NCI-H146 (cell line): ENCODE data around the gene CDC45.
"Not testable (repeated sequence)": the region's sequence is repeated elsewhere in the genome, so short reads cannot be mapped to it uniquely, and the experiment has no call there.

Source experiments
- DNase-seq: peaks from one replicate; lab custom pipeline; 2025; lab: John Stamatoyannopoulos, UW

CDC45 gene

GRCh38 chr22:19530751-19531150 lies 51.0 kb downstream of the CDC45 start:
- DNase-seq = no peak

- not testable (repeated sequence) for DNase-seq
These were observed 51.6 kb downstream of the CDC45 start for GRCh38 chr22:19531327-19531726.

GRCh38 chr22:19533049-19533626 lies 53.4 kb downstream of the CDC45 start:
- DNase-seq = no peak

GRCh38 chr22:19533857-19534256 lies 54.1 kb downstream of the CDC45 start:
- no peak for DNase-seq

- no peak for DNase-seq
These were observed 55.3 kb downstream of the CDC45 start for GRCh38 chr22:19535001-19535400.

- DNase-seq = no peak
These were observed 56.8 kb downstream of the CDC45 start for GRCh38 chr22:19536564-19536963.

GRCh38 chr22:19537941-19538488 lies 58.3 kb downstream of the CDC45 start:
- DNase-seq = no peak

- DNase-seq = no peak
These were observed 60.7 kb downstream of the CDC45 start for GRCh38 chr22:19540394-19540793.

GRCh38 chr22:19543970-19544708 lies 64.4 kb downstream of the CDC45 start:
- DNase-seq = no peak

GRCh38 chr22:19545935-19546207 lies 66.2 kb downstream of the CDC45 start:
- no peak for DNase-seq

GRCh38 chr22:19546680-19547079 lies 67.0 kb downstream of the CDC45 start:
- no peak for DNase-seq

- no peak for DNase-seq
These were observed 67.9 kb downstream of the CDC45 start for GRCh38 chr22:19547620-19548019.

- DNase-seq = not testable (repeated sequence)
These were observed 68.7 kb downstream of the CDC45 start for GRCh38 chr22:19548427-19548826.

GRCh38 chr22:19548964-19549363 lies 69.2 kb downstream of the CDC45 start:
- DNase-seq = no peak

GRCh38 chr22:19549428-19549827 lies 69.7 kb downstream of the CDC45 start:
- no peak for DNase-seq

GRCh38 chr22:19550382-19550781 lies 70.7 kb downstream of the CDC45 start:
- DNase-seq = no peak

- DNase-seq = no peak
These were observed 73.5 kb downstream of the CDC45 start for GRCh38 chr22:19553201-19553600.

- no peak for DNase-seq
These were observed 75.2 kb downstream of the CDC45 start for GRCh38 chr22:19554834-19555404.

GRCh38 chr22:19555651-19556050 lies 75.9 kb downstream of the CDC45 start:
- DNase-seq = no peak

- no peak for DNase-seq
These were observed 77.3 kb downstream of the CDC45 start for GRCh38 chr22:19556963-19557545.

- DNase-seq = no peak
These were observed 79.6 kb downstream of the CDC45 start for GRCh38 chr22:19559324-19559811.

- DNase-seq = no peak
These were observed 80.2 kb downstream of the CDC45 start for GRCh38 chr22:19559956-19560355.
